Measurements from ENCODE around the gene HADHB. TPM values are rescaled to one million over a fixed set of nuclear protein-coding genes. Genes with fewer than 3 reads are reported as not detected.

The HADHB gene
- total RNA-seq, 4 donors from 2014 or later: 57.6 to 150 (median 85.1) TPM

GRCh38 chr2:26216587-26216986 lies 28.2 kb upstream of the HADHB start:
- H3K36me3 ChIP-seq: peaks cover 11 to 99% (median 39%) of the 10 kb centered on the region in 3 donors
- 95 to 98% methylated on average over 4 of the region's 4 CpGs for WGBS, 2 donors

GRCh38 chr2:26217720-26218119 lies 27.0 kb upstream of the HADHB start:
- Histone ChIP-seq H3K4me3 (no peak overlapping the region), H3K9me3 (no peaks in the 10 kb centered on the region), H3K4me1 (no peaks in the 10 kb centered on the region), H3K27ac (no peak overlapping the region), H3K36me3 (peaks cover 7 to 99% (median 31%) of the 10 kb centered on the region in 3 donors), H3K27me3 (no peaks in the 10 kb centered on the region)
- 78 to 88% methylated on average over 6 of the region's 6 CpGs for WGBS, 2 donors
- TF ChIP-seq CTCF (IDR thresholded peaks at IDR 0.05) (no peak), POLR2A (IDR thresholded peaks at IDR 0.05) (no peak)
- intact Hi-C loops (cut with DNase I): no loop called here
- DNase-seq: no peak

More at GRCh38 chr2:26216587-26216986, 28.2 kb upstream of the HADHB start:
- Histone ChIP-seq H3K9me3 (no peaks in the 10 kb centered on the region), H3K4me3 (no peak overlapping the region), H3K27me3 (no peaks in the 10 kb centered on the region), H3K4me1 (no peaks in the 10 kb centered on the region), H3K27ac (no peak overlapping the region)
- intact Hi-C loops (cut with DNase I): no loop called here
- TF ChIP-seq CTCF (IDR thresholded peaks at IDR 0.05): no peak
- no peak for TF ChIP-seq POLR2A (IDR thresholded peaks at IDR 0.05)
- no peak for DNase-seq

GRCh38 chr2:26223018-26223417 lies 21.7 kb upstream of the HADHB start:
- intact Hi-C loops (cut with DNase I): no loop called here
- Histone ChIP-seq H3K4me1 (no peaks in the 10 kb centered on the region), H3K4me3 (no peak overlapping the region), H3K27ac (no peak overlapping the region), H3K9me3 (no peaks in the 10 kb centered on the region), H3K36me3 (peaks cover 8 to 98% (median 25%) of the 10 kb centered on the region in 3 donors), H3K27me3 (no peaks in the 10 kb centered on the region)
- TF ChIP-seq CTCF (IDR thresholded peaks at IDR 0.05): no peak
- no peak for TF ChIP-seq POLR2A (IDR thresholded peaks at IDR 0.05)
- 100% methylated on average over 1 of the region's 1 CpG; no CpG with 5 or more reads in 1 of the 2 donors for WGBS, 2 donors
- DNase-seq: no peak

GRCh38 chr2:26224095-26224494 lies 20.6 kb upstream of the HADHB start:
- intact Hi-C loops (cut with DNase I): no loop called here
- TF ChIP-seq POLR2A (IDR thresholded peaks at IDR 0.05): no peak
- no peak for TF ChIP-seq CTCF (IDR thresholded peaks at IDR 0.05)
- H3K4me1 ChIP-seq: no peaks in the 10 kb centered on the region
- peaks cover 11 to 98% (median 36%) of the 10 kb centered on the region in 3 donors for H3K36me3 ChIP-seq
- H3K4me3 ChIP-seq: no peak overlapping the region
- no peak overlapping the region for H3K27ac ChIP-seq
- no peaks in the 10 kb centered on the region for H3K9me3 ChIP-seq
- H3K27me3 ChIP-seq: no peaks in the 10 kb centered on the region
- 88 to 92% methylated on average over 2 of the region's 2 CpGs for WGBS, 2 donors
- DNase-seq: no peak

GRCh38 chr2:26229595-26229994 lies 15.1 kb upstream of the HADHB start:
- Histone ChIP-seq H3K36me3 (peaks cover 31 to 100% (median 78%) of the 10 kb centered on the region in 3 donors), H3K4me3 (no peak overlapping the region), H3K27me3 (no peaks in the 10 kb centered on the region), H3K4me1 (no peaks in the 10 kb centered on the region), H3K27ac (no peak overlapping the region), H3K9me3 (no peaks in the 10 kb centered on the region)
- no peak for DNase-seq
- TF ChIP-seq CTCF (IDR thresholded peaks at IDR 0.05): no peak
- TF ChIP-seq POLR2A (IDR thresholded peaks at IDR 0.05): no peak
- WGBS, 2 donors: 92 to 100% methylated on average over 1 to 3 of the region's 3 CpGs
- intact Hi-C loops (cut with DNase I): no loop called here

Data from esophagus squamous epithelium (tissue), 5 donors.